ENCODE results near the gene TMEM50B.
A peak's percentile ranks its signal among the peaks of the same experiment; 100 is the strongest.
"Not testable (repeated sequence)": the region's sequence is repeated elsewhere in the genome, so short reads cannot be mapped to it uniquely, and the experiment has no call there.

TMEM50B gene

GRCh38 chr21:33479679-33480480, at the start of gene TMEM50B:
Gene TMEM50B, minus strand, starts transcription at chr21:33479974. Its CDS starts 11,089 bp downstream, at chr21:33468885.
- DNase-seq = peak; percentile 98

DNA sequence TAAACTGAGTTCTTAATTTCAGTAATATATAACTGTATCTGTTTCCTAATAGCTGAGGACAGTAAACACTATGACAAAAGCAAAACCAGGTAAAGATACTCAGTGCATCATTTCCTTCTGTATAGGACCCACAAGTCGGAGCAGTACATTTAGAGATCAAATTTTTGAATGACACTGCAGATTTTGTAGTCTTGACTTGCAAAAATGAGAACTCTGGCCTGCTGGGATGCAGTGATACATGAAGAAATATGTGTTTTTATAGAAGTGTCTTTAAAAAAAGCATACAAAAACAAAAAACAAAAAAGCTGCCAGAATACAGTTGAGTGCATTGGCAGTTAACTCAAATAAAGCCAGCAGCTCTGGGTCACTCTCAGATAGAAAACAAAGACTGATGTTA, 43.2 kb upstream of the TMEM50B start:
- DNase-seq = no peak

- DNase-seq = no peak
Measured at GRCh38 chr21:33522297-33522952, 42.7 kb upstream of the TMEM50B start.

- no peak for DNase-seq
Measured at GRCh38 chr21:33518899-33519298, 39.1 kb upstream of the TMEM50B start.

- DNase-seq = no peak
Measured at GRCh38 chr21:33514229-33514628, 34.5 kb upstream of the TMEM50B start.

DNA sequence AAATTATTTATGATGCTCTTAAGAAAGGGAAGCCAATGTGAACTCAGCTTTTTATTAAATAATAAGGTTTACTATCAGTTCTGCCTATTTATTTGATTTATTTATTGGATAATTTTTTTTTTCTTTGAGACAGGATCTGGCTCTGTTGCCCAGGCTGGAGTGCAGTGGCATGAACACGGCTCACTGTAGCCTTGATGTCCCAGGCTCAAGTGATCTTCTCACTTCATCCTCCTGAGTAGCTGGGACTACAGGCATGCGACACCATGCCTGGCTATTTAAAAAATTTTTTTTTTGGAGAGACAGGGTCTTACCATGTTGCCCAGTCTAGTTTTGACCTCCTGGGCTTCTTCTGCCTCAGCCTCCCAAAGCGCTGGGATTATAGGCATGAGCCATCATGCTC, 32.7 kb upstream of the TMEM50B start:
- DNase-seq = no peak

- DNase-seq = no peak
Measured at GRCh38 chr21:33511639-33512038, 31.9 kb upstream of the TMEM50B start.

DNA sequence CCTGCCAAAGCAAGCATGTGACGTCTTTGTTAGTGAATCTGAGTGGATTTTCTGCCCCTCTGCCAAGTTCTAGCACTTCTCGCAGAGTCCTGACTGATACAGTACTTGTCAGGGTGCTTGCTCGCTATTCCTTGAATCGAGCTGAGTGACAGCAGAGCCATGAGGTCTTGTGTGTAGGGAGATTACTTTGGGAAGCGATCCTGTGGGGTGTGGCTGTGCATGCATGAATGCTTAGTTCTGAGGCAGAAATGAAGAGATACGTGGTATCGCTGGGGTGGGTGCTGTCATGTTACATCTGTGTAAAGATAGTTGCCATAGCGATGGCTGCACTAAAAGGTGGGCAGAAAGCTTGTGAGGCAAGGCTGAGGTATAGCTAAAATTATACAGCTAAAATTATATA, 31.1 kb upstream of the TMEM50B start:
- peak; percentile 33 for DNase-seq

GRCh38 chr21:33507003-33507402, 27.2 kb upstream of the TMEM50B start:
- DNase-seq = not testable (repeated sequence)

DNA sequence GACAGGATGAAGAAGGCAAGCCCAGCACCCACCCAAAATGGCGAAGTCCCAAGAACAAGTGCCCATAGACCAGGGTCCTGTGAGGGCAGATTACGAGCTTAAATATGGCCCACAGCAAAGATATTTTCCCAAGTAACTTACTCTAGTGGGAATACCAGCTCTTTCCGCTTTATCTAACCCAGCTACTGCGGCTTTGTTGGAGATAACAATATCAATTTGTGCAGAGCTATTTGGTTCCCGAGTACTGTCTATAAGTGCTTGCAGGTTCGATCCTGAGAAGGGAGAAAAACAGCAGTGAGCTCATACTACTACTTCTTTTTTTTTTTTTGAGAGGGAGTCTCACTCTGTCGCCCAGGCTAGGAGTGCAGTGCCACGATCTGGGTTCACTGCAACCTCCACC, 26.1 kb upstream of the TMEM50B start:
- no peak for DNase-seq

GRCh38 chr21:33496345-33496744, 16.6 kb upstream of the TMEM50B start:
- DNase-seq = no peak

DNA sequence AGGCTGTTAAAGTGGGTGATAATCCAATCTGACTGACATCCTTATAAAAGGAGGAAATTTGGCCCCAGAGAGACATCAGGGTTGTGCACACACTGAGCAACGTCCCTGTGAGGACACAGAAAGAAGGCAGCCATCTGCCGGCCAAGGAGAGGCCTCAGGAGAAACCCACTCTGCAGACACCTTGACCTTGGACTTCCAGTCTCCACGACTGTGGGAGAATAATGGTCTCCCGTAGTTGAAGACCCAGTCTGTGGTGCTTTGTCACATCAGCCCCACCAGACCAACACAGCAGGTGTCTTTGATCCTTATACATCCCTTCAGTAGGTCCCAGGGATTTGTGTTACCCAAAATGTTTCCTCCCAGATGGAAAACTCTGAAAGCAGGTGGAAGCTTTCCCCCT, 16.0 kb upstream of the TMEM50B start:
- no peak for DNase-seq

DNA sequence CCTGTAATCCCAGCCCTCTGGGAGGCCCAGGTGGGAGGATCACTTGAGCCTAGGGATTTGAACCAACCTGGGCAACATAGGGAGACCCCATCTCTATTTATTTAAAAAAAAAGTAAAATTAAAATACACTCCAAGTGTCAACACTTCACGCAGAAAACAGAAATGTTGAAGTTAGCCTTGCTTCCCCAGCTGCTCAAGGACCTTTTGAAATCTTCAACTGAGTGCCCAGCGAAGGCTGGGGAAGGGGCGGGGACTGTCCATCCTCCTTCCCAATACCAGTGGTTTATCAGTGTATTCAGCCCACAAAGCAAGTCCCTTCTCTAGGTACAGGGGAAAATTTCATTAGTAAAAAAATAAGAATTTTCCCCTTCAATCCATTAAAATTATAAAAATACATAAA, 14.0 kb upstream of the TMEM50B start:
- DNase-seq = no peak

DNA sequence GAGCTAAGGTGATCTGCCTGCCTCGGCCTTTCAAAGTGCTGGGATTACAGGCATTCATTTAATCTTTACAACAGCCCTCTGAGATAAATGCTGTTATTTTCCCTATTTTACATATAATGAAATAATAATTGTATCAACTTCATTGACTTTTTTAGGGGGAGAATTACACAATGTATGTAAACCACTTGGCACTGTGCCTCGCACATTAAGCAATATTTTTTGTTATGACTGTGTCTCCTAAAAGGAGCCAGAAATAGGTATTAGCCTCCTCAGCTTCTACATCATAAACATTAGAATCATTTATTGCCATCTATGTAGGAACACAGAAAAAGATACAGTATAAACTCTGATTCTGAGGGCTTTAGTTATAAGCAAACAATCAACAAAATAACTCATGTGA, 12.8 kb upstream of the TMEM50B start:
- no peak for DNase-seq

DNA sequence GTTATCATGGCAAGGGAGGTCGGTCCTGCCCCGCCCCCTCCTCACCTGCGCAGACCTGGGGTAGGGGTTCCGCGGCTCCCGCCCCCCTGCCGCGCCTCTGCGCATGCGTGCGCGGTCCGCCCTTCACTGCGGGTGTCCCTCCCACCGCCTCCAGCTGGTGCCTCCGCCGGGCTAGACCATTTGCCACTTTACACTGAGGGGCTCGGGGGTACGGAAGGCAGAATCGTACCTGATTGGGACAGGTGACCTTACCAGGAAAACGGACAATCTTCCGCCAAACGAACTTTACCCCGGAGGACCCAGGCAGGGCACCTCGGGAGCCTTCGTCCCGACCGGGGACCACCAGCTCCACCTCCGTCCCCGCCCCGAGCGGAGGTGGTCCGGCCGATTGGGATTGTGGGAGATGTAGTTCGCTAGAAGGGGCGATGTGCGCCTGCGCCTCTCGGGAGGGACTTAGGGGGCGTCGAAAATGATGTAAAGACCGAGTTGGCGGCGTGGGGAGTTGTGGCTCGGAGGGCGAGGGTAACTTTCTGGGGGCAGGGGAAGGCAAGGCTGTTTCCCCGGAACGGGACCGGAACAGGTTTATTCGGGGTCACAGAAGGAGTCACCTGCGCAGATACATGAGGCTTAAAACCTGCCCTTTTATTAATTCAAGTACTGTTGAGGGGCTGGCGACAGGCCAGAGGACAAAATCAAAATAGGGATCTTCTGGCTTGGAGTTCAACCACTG, 11.8 kb upstream of the TMEM50B start, which contains the start of gene DNAJC28:
Gene DNAJC28 (minus strand): TSS at position 344 of the 730 bp plus-strand sequence. CDS start 2,323 bp downstream, outside the sequence.
- peak; percentile 99 for DNase-seq

DNA sequence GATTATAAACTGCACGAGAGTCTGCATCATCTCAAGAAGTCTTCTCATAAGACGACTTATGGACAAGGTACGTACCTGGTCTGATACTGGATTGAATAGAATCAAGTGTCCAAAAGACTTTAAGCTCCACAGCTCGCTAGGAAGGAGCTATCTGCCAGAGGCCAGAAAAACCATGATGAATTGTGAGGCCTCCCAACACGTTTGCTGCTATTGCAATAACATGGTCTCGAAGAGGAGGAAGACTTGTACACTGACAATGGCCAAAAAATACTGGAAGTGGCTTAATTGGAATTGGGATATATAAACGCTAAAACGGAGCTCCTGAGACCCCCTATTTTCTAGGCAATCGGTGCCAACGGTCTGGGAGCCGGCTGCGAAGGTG, 11.2 kb upstream of the TMEM50B start:
- DNase-seq = no peak

DNA sequence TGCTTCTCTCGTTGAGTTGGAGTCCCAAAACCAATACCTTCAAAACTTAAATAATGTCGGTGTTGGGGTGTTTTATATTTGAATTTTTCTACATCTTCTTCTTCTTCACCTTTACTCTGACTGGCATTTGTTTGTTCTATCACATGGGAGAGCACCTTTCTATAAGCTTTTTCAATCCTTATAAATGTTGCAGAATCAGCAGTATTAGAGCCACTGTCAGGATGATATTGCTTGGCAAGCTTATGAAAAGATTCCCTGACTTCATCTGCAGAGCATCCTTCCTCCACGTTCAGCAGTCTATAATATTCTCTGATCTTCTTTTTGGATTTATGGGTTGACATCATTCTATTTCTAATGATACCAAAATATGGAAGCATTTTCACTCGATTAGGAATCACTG, 9.2 kb upstream of the TMEM50B start:
- no peak for DNase-seq

DNA sequence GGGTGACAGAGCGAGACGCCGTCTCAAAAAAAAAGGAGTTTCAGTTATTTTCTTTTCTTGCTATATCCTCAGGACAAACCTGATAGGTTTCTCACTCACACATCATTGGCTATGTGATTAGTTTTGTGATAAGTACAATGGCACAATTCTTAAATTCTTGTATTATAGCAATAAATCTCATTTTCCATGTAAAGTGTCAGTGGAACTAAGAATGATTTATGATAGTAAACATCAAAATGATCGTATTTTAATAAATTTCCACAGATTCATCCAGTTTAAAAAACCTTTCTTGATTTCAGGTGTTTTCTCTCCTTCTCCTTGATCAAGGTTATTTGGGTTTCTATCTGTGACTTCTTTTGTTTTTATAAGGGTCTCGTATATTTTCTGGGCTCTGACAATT, 8.2 kb upstream of the TMEM50B start:
- no peak for DNase-seq

GRCh38 chr21:33481314-33481943, 1.7 kb upstream of the TMEM50B start:
- DNase-seq = peak; percentile 4

DNA sequence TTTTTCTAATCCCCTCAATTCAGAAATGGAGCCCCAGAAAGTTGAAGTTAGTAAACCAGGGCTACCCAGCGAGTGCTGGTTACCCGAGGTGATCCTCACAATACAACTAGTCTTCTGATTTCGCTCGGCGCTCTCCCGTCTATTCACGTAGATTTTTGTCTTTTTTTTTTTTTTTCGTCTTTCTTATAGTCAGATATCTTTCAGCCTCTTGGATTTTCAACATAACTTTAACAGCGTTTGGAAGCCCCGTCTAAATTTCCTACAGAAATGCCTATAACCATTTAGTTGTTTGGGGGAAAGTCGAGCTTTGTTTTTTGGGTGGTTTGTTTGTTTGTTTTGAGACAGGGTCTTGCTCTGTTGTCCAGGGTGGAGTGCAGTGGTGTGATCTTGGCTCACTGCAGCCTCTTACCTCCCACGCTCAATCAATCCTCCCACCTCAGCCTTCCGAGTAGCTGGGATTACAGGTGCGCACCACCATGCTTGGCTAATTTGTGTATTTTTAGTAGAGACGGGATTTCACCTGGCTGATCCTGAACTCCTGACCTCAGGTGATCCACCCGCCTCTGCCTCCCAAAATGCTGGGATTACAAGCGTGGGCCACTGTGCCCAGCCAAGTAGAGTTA, 818 bp upstream of the TMEM50B start:
- no peak for DNase-seq

DNA sequence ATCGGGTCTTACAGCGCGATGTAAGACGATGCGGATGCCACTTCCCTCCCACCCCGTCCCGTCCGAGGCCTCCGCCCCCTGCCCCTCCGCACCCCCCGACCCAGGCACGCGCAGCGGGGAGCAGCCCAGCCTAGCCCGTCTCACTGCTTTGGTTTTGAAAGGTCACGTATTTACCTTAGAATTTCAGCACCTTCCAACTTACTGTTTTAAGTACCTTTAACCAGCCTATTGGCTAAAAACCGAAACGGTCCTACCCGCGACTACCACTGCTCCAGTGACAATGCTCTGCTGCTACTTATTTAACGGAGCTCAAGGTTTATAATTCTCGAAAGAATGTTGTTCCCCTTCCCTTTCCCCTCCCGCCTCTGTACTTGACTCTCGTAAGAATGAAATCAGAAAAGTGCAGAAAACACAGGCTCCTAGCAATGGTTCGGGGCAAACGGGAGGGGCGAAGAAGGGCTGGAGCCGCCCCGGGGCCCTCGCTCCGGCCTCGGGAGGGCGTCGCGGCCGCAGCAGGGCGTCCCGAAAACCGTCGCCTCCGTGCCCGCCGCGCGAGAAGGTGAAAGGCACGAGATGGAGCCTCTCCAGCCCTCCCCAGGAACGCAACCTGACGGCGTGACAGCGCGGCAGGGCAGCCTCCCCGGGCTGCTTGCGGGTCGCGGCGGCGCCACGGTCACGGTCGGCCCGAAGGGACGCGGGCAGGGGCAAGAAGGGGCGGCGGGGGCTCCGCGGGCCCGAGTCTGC, 667 bp downstream of the TMEM50B start:
- peak; percentile 81 for DNase-seq

GRCh38 chr21:33478182-33478581, 1.6 kb downstream of the TMEM50B start:
- DNase-seq = no peak

Measured in eye (tissue), 1 donor.